GM12878 (cell line): ENCODE data around the gene SMG5. TPM values are rescaled to one million over a fixed set of nuclear protein-coding genes. Genes with fewer than 3 reads are reported as not detected.

Experiments used
- ATAC-seq: fragments of 200-7000 bp; cut with Tn5 transposase; 3 replicates; pipeline ENCODE4 v1.9.1; 2020; ENCODE audit warnings: mild to moderate bottlenecking, moderate library complexity
- BruUV-seq: library from RNA; stranded (reverse); fragments of 400-500 nt; replicated peaks from 2 replicates; lab custom pipeline; 2021; lab: Mats Ljungman, UMichigan
- CTCF ChIA-PET: fragments of 300-600 bp; sonication (Branson Sonifier 250); formaldehyde crosslinking; extraction: SDS; loops from one replicate; lab custom pipeline; 2021; ENCODE audit warnings: inconsistent platforms; lab: Yijun Ruan, JAX
- POLR2A ChIA-PET: fragments of 350-600 bp; formaldehyde crosslinking; extraction: SDS; loops from one replicate; lab custom pipeline; 2021; ENCODE audit warnings: inconsistent platforms; lab: Charles Lee
- RAD21 ChIA-PET: fragments of 300-600 bp; sonication (Branson Sonifier 250); formaldehyde crosslinking; loops from one replicate; lab custom pipeline; 2023; ENCODE audit warnings: antibody characterized with exemption; ENCODE audit not compliant: unreplicated experiment; lab: Charles Lee
- SMC1A ChIA-PET: fragments of 300-600 bp; sonication (Branson Sonifier 250); formaldehyde crosslinking; loops from one replicate; lab custom pipeline; 2023; ENCODE audit not compliant: unreplicated experiment, uncharacterized antibody; lab: Charles Lee
- DNase-seq: peaks from one replicate; pipeline ENCODE4 v3.0.0-alpha.2; 2011; ENCODE audit warnings: low read depth, low spot score
- FAIRE-seq: peaks from 3 replicates; lab custom pipeline; 2011; peaks lifted over from hg19 to GRCh38; lab: Jason Lieb, UNC
- H2AFZ ChIP-seq: 2 replicates; pipeline ENCODE4 v1.6.0; 2011; ENCODE audit warnings: low read depth, low read length, control low read depth; ENCODE audit not compliant: control insufficient read depth
- H3K27ac ChIP-seq: 2 replicates; pipeline ENCODE4 v1.5.1; 2011; ENCODE audit warnings: control low read depth; ENCODE audit not compliant: control insufficient read depth, insufficient read depth
- H3K27me3 ChIP-seq, 2 experiments: replicated peaks in 1 of 2; 2 replicates each; pipeline versions ENCODE4 v1.6.0 to v1.6.1; 2011; ENCODE audit warnings: low read length in 1 of 2; ENCODE audit not compliant: control insufficient read depth in 2 of 2, insufficient read depth in 2 of 2
- H3K36me3 ChIP-seq, 2 experiments: 2 replicates each; pipeline ENCODE4 v1.5.1; 2011; ENCODE audit warnings: low read length in 1 of 2; ENCODE audit not compliant: control insufficient read depth in 2 of 2, insufficient read depth in 2 of 2
- H3K4me1 ChIP-seq: 2 replicates; pipeline ENCODE4 v1.6.1; 2011; ENCODE audit warnings: mild to moderate bottlenecking, low read length, moderate library complexity, mixed read lengths; ENCODE audit not compliant: control insufficient read depth, insufficient read depth
- H3K4me2 ChIP-seq: 2 replicates; pipeline ENCODE4 v1.6.0; 2011; ENCODE audit warnings: control low read depth; ENCODE audit not compliant: control insufficient read depth, insufficient read depth
- H3K4me3 ChIP-seq: fragments of 200-600 bp; sonication (generic); 2 replicates; pipeline ENCODE4 v1.5.1; 2016
- H3K79me2 ChIP-seq: 2 replicates; pipeline ENCODE4 v1.6.0; 2011; ENCODE audit warnings: low read length; ENCODE audit not compliant: control insufficient read depth, insufficient read depth
- H3K9ac ChIP-seq: 2 replicates; pipeline ENCODE4 v1.8.0; 2011; ENCODE audit warnings: low read length, control low read depth, mixed read lengths; ENCODE audit not compliant: control insufficient read depth, insufficient read depth
- H3K9me3 ChIP-seq: replicated peaks from 3 replicates; pipeline ENCODE4 v1.5.1; 2011; ENCODE audit warnings: mild to moderate bottlenecking, low read length; ENCODE audit not compliant: control insufficient read depth, insufficient read depth
- H4K20me1 ChIP-seq: 2 replicates; pipeline ENCODE4 v1.6.0; 2011; ENCODE audit not compliant: control insufficient read depth, insufficient read depth
- BRCA1 ChIP-seq: IDR thresholded peaks from 2 replicates; pipeline ENCODE4 v1.6.1; 2011; ENCODE audit warnings: low read depth, low read length, improper control_type of control experiment
- CHD2 ChIP-seq: IDR thresholded peaks from 2 replicates; pipeline ENCODE4 v1.6.1; 2011; ENCODE audit warnings: low read depth, low read length, improper control_type of control experiment, borderline replicate concordance
- EGR1 ChIP-seq, 2 experiments: IDR thresholded peaks; 1 replicate in 1 of 2; 2 replicates in 1 of 2; pipeline ENCODE4 v1.6.1; 2011 to 2012; ENCODE audit warnings: low read depth in 2 of 2, low read length in 2 of 2, borderline replicate concordance in 1 of 2, mild to moderate bottlenecking in 1 of 2, moderate library complexity in 1 of 2
- IKZF1 ChIP-seq: fragments of 450-650 bp; conservative IDR thresholded peaks from 2 replicates; pipeline ENCODE4 v1.6.1; 2017; ENCODE audit warnings: antibody characterized with exemption, mild to moderate bottlenecking
- KDM1A ChIP-seq: fragments of 200-600 bp; sonication (generic); IDR thresholded peaks from 2 replicates; pipeline ENCODE4 v1.6.1; 2016; ENCODE audit warnings: borderline replicate concordance
- NFXL1 ChIP-seq: fragments of 450-650 bp; IDR thresholded peaks from 2 replicates; pipeline ENCODE4 v1.6.1; 2017; ENCODE audit warnings: antibody characterized with exemption, mild to moderate bottlenecking, borderline replicate concordance
- POLR2A ChIP-seq: IDR thresholded peaks from 2 replicates; pipeline ENCODE4 v1.6.1; 2011; ENCODE audit warnings: low read depth, mild to moderate bottlenecking, low read length
- RFX5 ChIP-seq: IDR thresholded peaks from 2 replicates; pipeline ENCODE4 v1.6.1; 2011; ENCODE audit warnings: low read depth, low read length, improper control_type of control experiment
- SMARCA5 ChIP-seq: fragments of 450-650 bp; IDR thresholded peaks from 2 replicates; pipeline ENCODE4 v1.6.1; 2017; ENCODE audit warnings: mild to moderate bottlenecking
- WGBS: methylation state at CpG from one replicate; pipeline ENCODE4 v1.1.6; 2016; ENCODE audit warnings: low lambda C conversion rate; ENCODE audit not compliant: insufficient replicate concordance, insufficient coverage; ENCODE audit errors: missing lambda C conversion rate; 5-methylcytosine and 5-hydroxymethylcytosine counted together
- in situ Hi-C: fragments of 300-500 bp; cut with MboI; formaldehyde crosslinking; loops from 9 replicates; pipeline ENCODE4 v1.14.3; 2018; ENCODE audit warnings: mixed read lengths
- intact Hi-C: fragments of 100-400 bp; cut with micrococcal nuclease; formaldehyde crosslinking; loops from one replicate; pipeline ENCODE4 v1.14.2; 2022; ENCODE audit not compliant: unreplicated experiment
- polyA plus RNA-seq, 11 experiments: library from polyadenylated mRNA; depleted of rRNA in 4 of 11; unstranded in 6 of 11; stranded (reverse) in 5 of 11; fragments of >200 nt; fragmentation: Nextera tagmentation in 4 of 11; fragmentation: Illumina TruSeq in 1 of 11; extraction: Ambion mirVana in 4 of 11; extraction: Trizol in 1 of 11; gene quantifications; 1 replicate in 1 of 11; 2 replicates in 10 of 11; pipeline versions ENCODE4 v1.2.1 to v1.2.3, GENCODE V29; 2011 to 2016; ENCODE audit warnings: inconsistent platforms in 2 of 11, missing spikeins in 2 of 11, low read depth in 1 of 11
- total RNA-seq, 4 experiments: library from RNA; depleted of rRNA in 3 of 4; stranded (reverse); fragments of >200 nt in 3 of 4; fragmentation: Illumina TruSeq in 1 of 4; extraction: Trizol in 1 of 4; gene quantifications; 2 replicates each; pipeline versions ENCODE4 v1.2.1 to v1.2.3, GENCODE V29; 2013 to 2021
- TF ChIP-seq, protein P1 (sequence below): fragments of 450-650 bp; IDR thresholded peaks from 2 replicates; pipeline ENCODE4 v1.6.1; 2014; ENCODE audit warnings: mild to moderate bottlenecking
- TF ChIP-seq, protein P2 (sequence below): IDR thresholded peaks from 2 replicates; pipeline ENCODE4 v1.6.1; 2011; ENCODE audit warnings: borderline replicate concordance, low read depth, mild to moderate bottlenecking, moderate library complexity, low read length; ENCODE audit not compliant: insufficient read depth, poor library complexity, severe bottlenecking
- TF ChIP-seq, protein P3 (sequence below): IDR thresholded peaks from 2 replicates; pipeline ENCODE4 v1.6.1; 2011; ENCODE audit warnings: borderline replicate concordance, low read depth, mild to moderate bottlenecking, moderate library complexity, mixed read lengths, low read length; ENCODE audit not compliant: insufficient read depth; ENCODE audit errors: extremely low read length

Gene SMG5
- total and polyA plus RNA-seq, 10 of the 15 experiments (the other 5 are each of a cell fraction or from before 2014, with no cell fraction given) = 0.76 to 61.5 (median 48.8) TPM

DNA sequence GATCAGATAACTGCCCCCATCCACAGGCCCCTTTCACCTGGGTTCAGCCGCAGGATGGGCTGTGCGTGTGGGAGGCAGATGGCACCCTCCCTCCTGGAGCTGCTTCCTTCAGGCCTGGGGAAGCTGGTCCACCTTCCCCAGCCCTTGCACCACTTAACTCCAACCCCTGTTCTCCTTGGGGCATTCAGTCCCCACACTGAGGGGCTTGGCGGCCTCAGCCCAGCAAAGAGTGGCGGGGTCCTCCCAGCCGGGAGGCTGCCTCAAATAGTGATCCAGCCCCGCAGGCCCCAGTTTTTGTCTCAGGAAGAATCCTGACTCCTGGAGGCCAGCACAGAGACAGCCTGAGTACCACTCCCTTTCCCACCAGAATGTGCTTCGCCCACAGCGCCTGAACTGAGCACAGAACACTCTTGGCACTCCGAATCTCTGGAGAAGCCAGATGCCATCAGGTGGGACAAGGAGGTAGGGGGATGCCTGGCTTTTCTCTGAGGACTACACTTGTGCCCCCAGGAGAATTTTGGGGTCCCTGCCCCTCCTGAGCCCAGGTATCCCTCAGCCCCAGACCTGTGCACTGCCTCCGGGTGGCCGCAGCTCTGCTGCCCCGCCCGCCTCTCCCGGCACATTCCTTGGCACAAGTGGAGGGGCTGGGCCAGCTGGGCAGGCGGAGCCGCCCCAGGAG, 35.7 kb downstream of the SMG5 start (continued):
- TF ChIP-seq, protein P1, sequence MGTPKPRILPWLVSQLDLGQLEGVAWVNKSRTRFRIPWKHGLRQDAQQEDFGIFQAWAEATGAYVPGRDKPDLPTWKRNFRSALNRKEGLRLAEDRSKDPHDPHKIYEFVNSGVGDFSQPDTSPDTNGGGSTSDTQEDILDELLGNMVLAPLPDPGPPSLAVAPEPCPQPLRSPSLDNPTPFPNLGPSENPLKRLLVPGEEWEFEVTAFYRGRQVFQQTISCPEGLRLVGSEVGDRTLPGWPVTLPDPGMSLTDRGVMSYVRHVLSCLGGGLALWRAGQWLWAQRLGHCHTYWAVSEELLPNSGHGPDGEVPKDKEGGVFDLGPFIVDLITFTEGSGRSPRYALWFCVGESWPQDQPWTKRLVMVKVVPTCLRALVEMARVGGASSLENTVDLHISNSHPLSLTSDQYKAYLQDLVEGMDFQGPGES = no peak
- TF ChIP-seq EGR1 (IDR thresholded peaks at IDR 0.05; ENCODE audit: borderline replicate concordance in 1 of 2, low read depth in 2 of 2, low read length in 2 of 2) (no peak), CHD2 (no peak), NFXL1 (no peak), POLR2A (peak; percentile 40), KDM1A (no peak)
- TF ChIP-seq, protein P2, sequence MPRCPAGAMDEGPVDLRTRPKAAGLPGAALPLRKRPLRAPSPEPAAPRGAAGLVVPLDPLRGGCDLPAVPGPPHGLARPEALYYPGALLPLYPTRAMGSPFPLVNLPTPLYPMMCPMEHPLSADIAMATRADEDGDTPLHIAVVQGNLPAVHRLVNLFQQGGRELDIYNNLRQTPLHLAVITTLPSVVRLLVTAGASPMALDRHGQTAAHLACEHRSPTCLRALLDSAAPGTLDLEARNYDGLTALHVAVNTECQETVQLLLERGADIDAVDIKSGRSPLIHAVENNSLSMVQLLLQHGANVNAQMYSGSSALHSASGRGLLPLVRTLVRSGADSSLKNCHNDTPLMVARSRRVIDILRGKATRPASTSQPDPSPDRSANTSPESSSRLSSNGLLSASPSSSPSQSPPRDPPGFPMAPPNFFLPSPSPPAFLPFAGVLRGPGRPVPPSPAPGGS = peak; percentile 15

DNA sequence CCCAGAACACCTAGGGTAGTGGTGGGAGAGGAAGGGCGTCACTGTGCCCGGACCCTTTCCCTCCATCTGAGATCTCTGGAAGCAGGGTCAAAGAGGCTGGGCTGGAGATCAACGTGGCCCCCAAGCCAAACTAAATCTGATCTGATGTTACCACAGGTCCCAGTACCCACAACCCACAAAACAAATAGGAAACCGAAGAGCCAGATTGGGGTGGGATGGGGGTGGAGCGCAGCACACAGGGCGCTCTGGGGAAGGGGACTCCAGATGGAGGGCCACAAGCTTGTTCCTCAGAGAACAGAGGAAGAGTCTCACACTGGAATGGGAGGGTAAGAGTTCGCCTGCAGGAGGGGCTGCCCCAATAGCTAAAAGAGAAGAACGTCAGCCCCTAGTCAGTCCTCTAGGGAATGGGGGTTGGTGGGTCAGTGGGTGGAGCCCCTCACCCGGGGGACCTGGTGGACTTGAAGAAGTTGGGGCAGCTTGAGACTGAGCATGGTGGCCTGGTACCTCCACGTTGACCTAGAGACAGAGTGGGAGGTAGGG, 36.3 kb downstream of the SMG5 start:
- WGBS = 17% methylated on average over 10 of the region's 10 CpGs
- TF ChIP-seq IKZF1 (no peak), BRCA1 (no peak), RFX5 (no peak), SMARCA5 (no peak)
- TF ChIP-seq, protein P3, sequence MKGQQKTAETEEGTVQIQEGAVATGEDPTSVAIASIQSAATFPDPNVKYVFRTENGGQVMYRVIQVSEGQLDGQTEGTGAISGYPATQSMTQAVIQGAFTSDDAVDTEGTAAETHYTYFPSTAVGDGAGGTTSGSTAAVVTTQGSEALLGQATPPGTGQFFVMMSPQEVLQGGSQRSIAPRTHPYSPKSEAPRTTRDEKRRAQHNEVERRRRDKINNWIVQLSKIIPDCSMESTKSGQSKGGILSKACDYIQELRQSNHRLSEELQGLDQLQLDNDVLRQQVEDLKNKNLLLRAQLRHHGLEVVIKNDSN = no peak
- Histone ChIP-seq H3K4me2 (peak overlapping the region; percentile 85), H4K20me1 (no peaks in the 10 kb centered on the region), H3K9me3 (no peaks in the 10 kb centered on the region), H2AFZ (peak overlapping the region; percentile 80; the same call in 1 of the 2 replicates), H3K79me2 (no peaks in the 10 kb centered on the region), H3K4me3 (peak overlapping the region; percentile 71; the same call in 1 of the 2 replicates), H3K27ac (no peak overlapping the region), H3K9ac (peak overlapping the region; percentile 57; the same call in 1 of the 2 replicates), H3K36me3 (peaks cover 3 to 21% of the 10 kb centered on the region in 2 experiments; a peak in 3 of 4 replicates), H3K4me1 (peaks cover 19% of the 10 kb centered on the region), H3K27me3 (no peaks in the 10 kb centered on the region)
- no peak for DNase-seq
- ChIA-PET SMC1A (interaction anchor here (0.6 to 1.3 kb wide), 3 partner anchors 11 to 117 kb away, joined by 3 to 4 read pairs (median 3); no protein-coding TSS in a partner anchor), RAD21 (interaction anchor here (0.7 to 1.1 kb wide), 2 partner anchors 27 to 72 kb away, joined by 3 read pairs; no protein-coding TSS in a partner anchor), CTCF (interaction anchor here (1.0 to 1.4 kb wide), 5 partner anchors 73 to 155 kb away, joined by 3 to 4 read pairs (median 3); no protein-coding TSS in a partner anchor), POLR2A (interaction anchor here (0.9 kb wide), 2 partner anchors 8 to 48 kb away, joined by 3 read pairs; no protein-coding TSS in a partner anchor)
- in situ Hi-C loops = no loop called here
- intact Hi-C loops = no loop called here
- no TSS peak for BruUV-seq
- no peak for FAIRE-seq
- no peak for ATAC-seq
